Mesothelial cell of epicardium (in vitro differentiated cells): ENCODE results near the gene ECHDC3. TPM values are rescaled to one million over a fixed set of nuclear protein-coding genes. Genes with fewer than 3 reads are reported as not detected.

Experiments used
- DNase-seq, 2 experiments: peaks; one replicate each; pipeline ENCODE4 v3.0.0; 2021; ENCODE audit warnings: low spot score in 2 of 2; ENCODE audit not compliant: unreplicated experiment in 2 of 2
- H3K27ac Mint-ChIP-seq: 2 replicates; pipeline ENCODE4 v1.8.0; 2021; ENCODE audit warnings: mixed read lengths
- H3K27me3 Mint-ChIP-seq: 2 replicates; pipeline ENCODE4 v1.8.0; 2021; ENCODE audit warnings: low read depth, mixed read lengths
- H3K36me3 Mint-ChIP-seq: 2 replicates; pipeline ENCODE4 v1.8.0; 2021; ENCODE audit warnings: mixed read lengths
- H3K4me1 Mint-ChIP-seq: 2 replicates; pipeline ENCODE4 v1.8.0; 2021; ENCODE audit warnings: mixed read lengths
- H3K4me3 Mint-ChIP-seq: 2 replicates; pipeline ENCODE4 v1.8.0; 2021; ENCODE audit warnings: mild to moderate bottlenecking, moderate library complexity, mixed read lengths
- H3K9me3 Mint-ChIP-seq: 2 replicates; pipeline ENCODE4 v1.8.0; 2021; ENCODE audit warnings: mixed read lengths
- CTCF ChIP-seq: fragments of 200-600 bp; sonication (generic); IDR thresholded peaks from one replicate; pipeline ENCODE4 v1.5.0; 2021; ENCODE audit warnings: antibody characterized with exemption; ENCODE audit not compliant: unreplicated experiment
- total RNA-seq: library from RNA; stranded (reverse); gene quantifications from 3 replicates; pipeline ENCODE4 v1.2.1, GENCODE V29; 2021

Gene ECHDC3
- total RNA-seq, 1 donor from 2014 or later, result 5.1 TPM

GRCh38 chr10:11813177-11813576 is 71.0 kb downstream of the ECHDC3 start:
- TF ChIP-seq CTCF, result no peak
- no peaks in the 10 kb centered on the region for H3K9me3 Mint-ChIP-seq
- H3K27me3 Mint-ChIP-seq, result no peaks in the 10 kb centered on the region
- H3K4me1 Mint-ChIP-seq, result peaks cover 16% of the 10 kb centered on the region
- no peaks in the 10 kb centered on the region for H3K36me3 Mint-ChIP-seq
- no peak overlapping the region for H3K27ac Mint-ChIP-seq
- no peak overlapping the region for H3K4me3 Mint-ChIP-seq
- no peak for DNase-seq

Other genes with a start within 250 kb of the ECHDC3 start
- gene USP6NL, start 130.7 kb upstream of the ECHDC3 start, total RNA-seq, result 34.8 to 36.4 TPM (median 35.8 TPM) in 3 replicates
- 16.9 to 17.8 TPM (median 17.6 TPM) in 3 replicates for gene PROSER2, start 81.0 kb downstream of the ECHDC3 start, total RNA-seq